Fibroblast of skin of right biceps (primary cell): ENCODE results near the gene TSNAX.
"Not testable (repeated sequence)": the region's sequence is repeated elsewhere in the genome, so short reads cannot be mapped to it uniquely, and the experiment has no call there.

ENCODE experiments used
- DNase-seq: peaks from one replicate; pipeline ENCODE4 v3.0.0-alpha.2; 2013

Gene TSNAX

DNA sequence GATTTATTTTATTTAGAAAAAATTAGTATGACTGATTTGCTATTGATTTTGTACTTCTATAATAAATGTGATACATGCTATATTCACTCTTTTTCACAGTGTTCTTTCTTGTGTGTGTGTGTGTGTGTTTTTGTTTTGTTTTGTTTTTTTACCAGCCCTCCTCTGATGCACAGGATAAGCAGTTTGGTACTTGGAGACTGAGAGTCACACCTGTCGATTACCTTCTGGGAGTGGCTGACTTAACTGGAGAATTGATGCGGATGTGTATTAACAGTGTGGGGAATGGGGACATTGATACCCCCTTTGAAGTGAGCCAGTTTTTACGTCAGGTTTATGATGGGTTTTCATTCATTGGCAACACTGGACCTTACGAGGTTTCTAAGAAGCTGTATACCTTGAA, 35.9 kb downstream of the TSNAX start:
- no peak for DNase-seq

DNA sequence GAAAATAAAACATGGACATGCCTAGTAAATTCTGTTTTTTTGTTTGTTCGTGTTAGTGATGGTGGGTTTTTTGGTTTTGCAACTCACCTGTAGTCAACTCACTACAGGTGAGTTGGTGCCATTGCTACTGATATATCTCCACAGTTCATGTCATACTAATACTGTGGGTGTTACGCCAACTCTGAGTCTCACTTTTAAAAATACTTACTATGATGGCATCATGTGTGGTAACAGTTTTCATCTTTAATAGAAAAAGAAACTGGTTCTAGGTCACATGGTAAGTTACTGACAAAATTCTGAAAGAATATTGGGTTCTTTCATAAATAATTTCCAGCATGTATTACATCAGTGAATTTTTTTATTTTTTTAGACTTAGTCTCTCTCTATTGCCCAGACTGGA, 38.0 kb downstream of the TSNAX start:
- DNase-seq: no peak

DNA sequence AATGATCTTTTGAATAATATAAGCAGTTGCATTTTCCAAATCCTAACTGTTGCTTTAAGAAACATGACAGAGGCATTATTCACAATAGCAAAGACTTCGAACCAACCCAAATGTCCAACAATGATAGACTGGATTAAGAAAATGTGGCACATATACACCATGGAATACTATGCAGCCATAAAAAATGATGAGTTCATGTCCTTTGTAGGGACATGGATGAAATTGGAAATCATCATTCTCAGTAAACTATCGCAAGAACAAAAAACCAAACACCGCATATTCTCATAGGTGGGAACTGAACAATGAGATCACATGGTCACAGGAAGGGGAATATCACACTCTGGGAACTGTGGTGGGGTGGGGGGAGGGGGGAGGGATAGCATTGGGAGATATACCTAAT, 41.8 kb downstream of the TSNAX start:
- DNase-seq: not testable (repeated sequence)

DNA sequence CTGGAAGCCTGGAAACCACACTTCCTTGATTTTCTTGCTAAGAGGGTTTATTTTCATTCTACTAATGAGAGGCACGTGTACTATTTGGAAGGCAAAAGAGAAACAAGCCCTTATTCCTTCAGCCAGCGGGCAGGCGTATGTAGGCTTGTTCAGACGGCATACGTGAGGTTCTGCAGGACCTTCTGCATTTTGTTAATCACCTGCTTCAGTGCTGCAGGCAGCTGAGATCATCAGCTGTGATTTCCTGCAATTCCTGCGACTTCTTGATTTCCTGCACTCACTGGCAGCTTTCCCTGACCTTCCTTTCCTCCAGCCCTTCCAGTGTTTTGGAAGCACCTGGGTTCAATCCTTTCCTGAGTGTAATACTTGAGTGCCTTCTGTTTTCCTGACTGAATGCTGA, 43.4 kb downstream of the TSNAX start:
- no peak for DNase-seq

DNA sequence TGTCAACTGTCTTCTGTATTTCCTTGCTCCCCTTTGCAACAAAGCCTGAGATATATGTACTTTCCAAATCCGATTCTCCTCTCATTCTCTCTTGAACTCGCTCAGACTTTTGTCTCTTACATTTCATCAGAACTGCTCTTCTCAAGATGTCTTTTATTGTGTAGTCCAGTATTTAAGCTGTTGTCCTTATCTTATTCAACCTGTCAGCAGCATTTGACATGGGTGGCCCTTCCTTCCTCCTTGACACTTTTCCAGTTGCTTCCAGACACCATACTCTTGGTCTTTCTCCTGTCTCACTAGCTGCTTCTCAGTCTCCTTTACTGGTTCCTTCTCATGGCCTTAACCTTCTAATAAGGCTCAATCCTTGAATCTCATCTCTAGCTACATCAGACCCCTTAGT, 47.0 kb downstream of the TSNAX start:
- no peak for DNase-seq

DNA sequence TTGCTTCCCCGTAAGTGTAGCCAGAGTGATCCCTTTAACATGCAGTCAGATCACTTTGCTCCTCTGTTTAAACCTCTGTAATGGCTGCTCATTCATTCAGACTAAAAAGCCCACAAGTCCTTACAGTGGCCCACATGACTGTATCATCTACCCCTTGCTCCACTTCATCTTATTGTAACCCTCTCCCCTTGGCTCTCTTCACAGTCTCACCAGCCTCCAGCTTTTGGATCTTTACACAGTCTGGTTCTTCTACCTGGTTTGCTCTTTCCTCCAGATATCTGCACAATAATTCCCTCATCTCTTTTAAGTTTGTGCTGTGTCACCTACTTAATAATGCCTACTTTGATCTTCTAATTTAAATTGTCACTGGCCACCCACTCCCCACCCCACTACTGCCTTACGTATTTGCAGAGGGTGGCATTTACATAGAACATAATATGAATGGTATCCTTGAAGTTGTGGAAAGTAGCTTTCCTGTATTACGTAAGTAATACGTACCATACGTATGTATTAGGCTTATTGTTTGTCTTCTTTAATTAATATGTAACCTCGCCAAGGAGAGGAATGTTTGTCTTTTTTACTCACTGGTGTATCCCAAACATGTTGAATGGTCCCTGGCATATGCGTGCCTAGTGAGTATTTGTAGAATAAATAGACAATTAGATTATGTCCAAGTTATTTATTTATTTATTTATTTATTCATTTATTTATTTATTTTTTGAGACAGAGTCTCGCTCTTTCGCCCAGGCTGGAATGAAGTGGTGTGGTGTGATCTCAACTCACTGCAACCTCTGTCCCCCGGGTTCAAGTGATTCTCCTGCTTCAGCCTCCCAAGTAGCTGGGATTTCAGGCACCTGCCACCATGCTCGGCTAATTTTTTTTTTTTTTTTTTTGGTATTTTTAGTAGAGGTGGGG, 48.6 kb downstream of the TSNAX start:
- no peak for DNase-seq

DNA sequence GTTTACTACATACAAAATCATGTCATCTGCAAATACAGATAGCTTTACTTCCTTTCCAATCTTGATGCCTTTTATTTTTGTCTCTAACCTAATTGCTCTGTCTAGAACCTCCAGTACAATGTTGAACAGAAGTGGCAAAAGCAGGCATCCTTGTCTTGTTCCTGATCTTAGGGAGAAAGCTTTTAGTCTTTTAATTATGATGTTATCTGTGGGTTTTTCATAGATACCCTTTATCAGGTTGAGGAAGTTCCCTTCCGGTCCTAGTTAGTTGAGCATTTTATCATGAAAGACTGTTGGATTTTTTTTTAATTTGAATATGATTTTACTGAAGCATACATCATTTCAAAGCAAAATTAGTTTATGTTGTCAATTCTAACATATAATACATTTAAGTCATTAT, 52.4 kb downstream of the TSNAX start:
- DNase-seq: no peak

DNA sequence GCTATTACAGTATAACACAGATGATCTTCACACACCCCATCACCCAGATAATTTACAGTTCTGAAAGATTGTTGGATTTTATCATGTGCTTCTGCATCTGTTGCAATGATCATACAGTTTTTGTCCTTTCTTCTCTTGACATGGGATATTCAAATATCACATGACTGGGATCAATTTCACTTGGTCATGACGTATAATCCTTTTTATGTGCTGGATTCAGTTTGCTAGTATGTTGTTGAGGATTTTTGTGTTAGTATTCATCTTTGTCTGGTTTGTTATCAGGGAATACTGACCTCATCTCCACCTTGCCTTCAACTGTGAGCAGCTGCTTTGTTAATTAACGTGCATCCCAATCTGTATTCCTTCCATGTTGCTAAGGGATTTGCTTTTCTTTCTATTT, 53.4 kb downstream of the TSNAX start:
- no peak for DNase-seq

DNA sequence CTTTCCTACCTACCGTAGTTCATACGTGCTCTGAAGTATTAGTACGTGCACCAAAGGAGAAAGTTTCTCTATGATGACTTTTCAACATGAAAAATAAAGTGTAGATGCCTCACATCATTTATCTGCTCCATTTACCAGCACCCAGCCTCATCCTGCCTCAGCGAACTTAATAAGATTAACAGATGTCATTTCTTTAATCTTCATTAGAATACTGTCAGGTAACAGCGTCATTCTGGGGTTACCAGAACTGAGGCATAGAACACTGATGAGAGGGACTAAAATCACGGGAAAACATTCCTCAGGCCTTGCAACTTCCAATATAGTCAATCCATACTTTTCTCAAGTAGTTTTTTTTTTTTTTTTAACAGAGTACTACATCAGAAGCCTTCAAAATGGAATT, 54.9 kb downstream of the TSNAX start:
- no peak for DNase-seq

DNA sequence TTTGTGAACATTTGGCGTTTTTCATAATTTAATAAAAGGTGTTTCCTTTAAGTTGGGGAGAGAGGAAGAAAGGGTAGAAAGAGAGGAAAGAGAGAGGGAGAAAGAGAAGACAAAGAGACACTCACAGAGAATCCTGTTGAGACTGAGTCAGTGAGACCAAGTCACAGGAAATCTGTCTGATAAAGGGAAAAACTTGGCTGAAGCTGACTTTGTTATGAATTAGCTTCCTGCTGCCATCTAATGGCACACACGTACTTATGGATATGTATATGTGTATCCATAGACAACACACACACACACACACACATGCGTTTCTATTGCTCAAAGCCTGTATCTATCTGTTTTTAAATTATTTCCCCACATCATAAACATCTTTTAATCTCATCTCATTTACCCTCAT, 55.6 kb downstream of the TSNAX start:
- DNase-seq: peak; percentile 77

DNA sequence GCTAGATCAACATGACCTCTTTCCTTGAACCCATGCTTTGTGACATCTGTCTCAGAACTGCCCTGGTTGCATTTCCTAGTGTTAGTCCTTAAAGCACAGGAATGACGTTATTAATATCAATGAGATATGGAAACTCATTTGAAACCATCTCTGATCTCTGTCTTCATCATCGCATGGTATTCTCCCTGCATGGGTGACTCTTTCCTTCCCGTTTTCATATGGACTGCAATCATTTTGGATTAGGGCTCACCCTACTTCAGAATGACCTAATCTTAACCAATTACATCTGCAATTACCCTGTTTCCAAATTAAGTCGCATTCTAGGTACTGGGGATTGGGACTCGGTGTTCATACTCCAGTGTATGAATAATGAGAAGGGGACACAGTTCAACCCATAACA, 56.5 kb downstream of the TSNAX start:
- no peak for DNase-seq

DNA sequence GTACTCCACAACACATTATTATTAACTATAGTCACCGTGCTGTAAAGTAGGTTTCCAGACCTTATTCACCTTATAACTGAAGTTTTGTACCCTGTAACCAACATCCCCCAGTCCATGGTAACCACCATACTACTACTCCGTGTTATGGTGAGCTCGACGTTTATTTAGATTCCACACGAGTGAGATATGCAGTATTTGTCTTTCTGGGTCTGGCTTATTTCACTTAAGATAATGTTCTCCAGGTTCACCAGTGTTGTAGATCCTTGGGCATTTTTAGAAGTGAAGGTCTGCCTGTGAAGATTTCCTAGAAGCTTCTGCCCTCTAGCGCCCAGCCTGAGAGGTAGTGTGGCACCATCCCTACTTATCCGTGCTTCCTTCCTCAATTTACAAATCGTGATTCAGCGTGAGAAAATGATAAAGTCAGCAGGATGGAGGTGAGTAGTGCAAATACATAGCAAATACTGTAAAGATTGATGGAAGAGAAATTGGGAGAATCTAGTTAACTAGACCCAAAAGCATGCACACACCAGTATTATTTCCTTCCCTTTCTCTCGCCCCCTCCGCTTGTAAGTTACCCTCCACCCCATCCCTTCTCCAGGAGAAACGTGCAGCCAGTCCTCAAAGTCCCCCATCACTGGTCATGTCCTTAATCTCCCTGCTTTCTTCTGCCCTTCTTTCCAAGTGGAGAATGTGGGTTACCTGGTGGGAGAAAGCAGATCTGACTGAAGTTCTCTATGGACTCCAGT, 62.2 kb downstream of the TSNAX start:
- DNase-seq: peak; percentile 73

DNA sequence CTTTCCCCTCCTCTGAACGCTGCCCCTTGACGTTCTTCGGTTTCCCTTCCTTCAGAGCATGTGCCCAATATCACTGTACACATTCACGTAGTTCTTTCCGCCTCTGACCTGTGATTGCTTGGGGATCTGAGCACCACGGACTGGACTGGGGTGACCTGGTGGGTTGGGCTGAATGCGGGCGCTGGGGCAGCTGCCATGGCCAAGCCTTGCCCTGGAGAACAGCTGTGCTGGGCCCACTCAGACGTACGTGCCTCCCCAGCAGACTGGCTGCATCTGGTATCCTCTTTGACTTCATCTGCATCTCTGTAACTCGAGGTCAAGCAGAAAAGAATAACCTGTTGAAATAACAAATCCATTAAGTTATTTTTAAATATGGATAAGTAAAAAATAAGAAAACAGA, 63.0 kb downstream of the TSNAX start:
- DNase-seq: no peak

DNA sequence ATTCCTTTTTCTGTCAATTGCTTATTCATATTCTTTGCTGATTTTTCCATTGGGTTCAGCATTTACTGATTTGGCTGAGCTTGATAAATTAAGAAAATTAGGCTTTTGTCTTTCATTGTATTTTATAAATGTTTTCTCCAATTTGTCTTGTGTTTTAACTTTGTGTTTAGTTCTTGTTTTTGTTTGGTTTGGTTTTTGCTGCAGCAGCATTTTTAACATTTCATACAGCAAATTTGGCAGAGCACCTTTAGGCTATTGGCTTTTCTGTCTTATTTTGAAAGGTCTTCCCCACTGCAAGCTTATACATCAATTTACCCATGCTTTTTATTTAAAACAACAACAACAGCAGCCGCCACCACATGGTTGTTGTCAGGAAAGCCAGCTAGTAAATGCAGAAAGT, 64.3 kb downstream of the TSNAX start:
- no peak for DNase-seq

DNA sequence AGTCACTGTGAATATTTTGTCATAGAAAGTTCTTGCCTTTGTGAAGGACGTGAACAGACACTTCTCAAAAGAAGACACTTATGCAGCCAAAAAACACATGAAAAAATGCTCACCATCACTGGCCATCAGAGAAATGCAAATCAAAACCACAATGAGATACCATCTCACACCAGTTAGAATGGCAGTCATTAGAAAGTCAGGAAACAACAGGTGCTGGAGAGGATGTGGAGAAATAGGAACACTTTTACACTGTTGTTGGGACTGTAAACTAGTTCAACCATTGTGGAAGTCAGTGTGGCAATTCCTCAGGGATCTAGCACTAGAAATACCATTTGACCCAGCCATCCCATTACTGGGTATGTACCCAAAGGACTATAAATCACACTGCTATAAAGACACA, 64.8 kb downstream of the TSNAX start:
- not testable (repeated sequence) for DNase-seq

DNA sequence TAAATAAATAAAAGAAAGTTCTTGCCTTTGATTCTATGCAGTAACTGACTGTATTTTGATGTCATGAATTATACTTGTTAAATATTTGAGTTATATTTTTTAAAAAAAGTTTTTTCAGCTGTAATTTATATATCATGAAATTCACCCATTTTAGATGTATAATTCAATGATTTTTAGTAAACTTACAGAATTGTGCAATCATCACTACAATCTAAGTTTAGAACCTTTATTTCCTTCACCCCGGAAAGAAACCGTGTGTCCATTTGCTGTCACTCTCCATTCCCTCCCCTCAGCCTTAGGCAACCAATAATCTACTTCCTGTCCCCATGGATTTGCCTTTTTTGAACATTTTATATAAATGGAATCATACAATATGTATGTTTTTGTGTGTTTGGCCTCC, 65.7 kb downstream of the TSNAX start:
- no peak for DNase-seq

DNA sequence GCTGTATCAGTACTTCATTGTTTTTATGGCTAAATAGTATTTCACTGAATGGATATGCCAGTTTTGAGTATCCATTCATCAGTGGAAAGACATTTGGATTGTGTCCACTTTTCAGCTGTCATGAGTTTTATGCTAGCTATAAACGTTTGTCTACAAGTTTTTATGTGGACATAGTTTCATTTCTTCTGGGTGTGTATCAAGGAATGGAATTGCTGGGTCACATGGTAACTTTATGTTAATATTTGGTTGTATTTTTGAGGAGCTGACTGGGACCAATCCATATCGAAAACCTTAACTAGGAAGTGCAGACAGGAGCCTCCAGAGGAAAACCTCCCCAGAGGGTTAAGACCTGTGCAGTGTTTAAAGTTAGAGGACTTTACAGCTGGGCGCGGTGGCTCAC, 66.3 kb downstream of the TSNAX start:
- DNase-seq: no peak

DNA sequence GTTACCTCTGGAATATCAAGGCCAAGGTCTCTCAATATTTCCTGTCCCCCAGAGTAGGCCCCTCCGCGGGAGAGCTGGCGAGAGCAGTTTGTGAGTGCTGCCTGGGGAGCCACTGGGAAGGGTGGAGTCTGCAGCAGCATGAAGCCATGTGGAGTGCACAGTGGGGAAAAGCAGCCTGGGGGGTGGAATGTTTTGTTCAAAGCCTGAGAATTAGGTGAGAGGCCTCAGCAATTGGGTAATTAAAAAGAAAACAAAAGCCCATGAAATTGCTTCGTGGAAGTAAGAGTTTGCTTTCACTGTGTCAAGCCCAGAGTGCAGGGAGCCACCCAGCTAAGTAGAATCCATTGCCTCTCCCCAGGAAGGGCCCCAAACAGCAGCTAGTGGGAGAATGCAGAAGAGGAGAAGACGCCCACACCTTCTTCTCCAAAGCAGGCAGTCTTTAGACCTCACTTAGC, 67.9 kb downstream of the TSNAX start:
- no peak for DNase-seq

DNA sequence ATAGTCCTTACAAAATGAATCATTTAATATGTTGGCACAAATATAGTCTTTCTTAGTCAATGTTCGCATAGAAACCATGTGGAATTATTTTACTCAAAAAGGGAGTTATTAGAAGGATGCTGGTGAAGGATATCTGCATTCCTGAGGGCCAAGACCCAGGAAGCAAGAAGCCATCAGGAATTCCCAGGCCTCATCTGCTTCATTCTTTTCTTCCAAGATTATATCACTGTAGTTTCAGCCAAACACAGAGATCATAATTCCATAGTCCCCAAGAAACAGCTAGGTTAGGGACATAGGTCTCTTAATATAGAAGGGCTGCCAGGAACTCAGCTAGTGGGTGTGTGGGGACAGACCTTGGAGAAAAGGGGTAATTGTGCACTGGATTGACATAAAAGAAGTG, 69.5 kb downstream of the TSNAX start:
- DNase-seq: no peak

DNA sequence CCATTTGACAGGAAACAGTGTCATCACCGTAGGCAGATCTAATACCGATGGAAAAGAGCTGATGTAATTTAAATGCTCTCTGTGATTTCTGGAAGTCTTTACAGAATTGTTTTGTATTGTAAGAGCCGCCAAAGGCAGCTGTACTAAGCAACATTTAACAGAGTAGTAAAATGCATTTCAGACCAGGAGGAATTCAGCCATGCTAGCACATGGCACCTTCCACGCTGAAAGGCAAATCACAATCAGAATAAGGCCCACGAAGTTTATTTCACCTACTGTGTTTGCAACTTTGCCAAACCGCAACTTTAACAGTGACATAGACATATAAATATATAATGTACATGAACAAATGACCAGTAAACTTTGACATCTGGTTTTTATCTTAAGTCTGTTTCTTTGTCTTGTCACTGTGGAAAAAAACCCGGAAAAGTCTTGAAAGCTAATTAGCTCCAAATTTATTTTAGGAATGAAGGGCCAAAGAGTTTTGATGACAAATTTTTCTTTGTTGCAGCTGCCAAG, 72.0 kb downstream of the TSNAX start:
- peak; percentile 65 for DNase-seq

DNA sequence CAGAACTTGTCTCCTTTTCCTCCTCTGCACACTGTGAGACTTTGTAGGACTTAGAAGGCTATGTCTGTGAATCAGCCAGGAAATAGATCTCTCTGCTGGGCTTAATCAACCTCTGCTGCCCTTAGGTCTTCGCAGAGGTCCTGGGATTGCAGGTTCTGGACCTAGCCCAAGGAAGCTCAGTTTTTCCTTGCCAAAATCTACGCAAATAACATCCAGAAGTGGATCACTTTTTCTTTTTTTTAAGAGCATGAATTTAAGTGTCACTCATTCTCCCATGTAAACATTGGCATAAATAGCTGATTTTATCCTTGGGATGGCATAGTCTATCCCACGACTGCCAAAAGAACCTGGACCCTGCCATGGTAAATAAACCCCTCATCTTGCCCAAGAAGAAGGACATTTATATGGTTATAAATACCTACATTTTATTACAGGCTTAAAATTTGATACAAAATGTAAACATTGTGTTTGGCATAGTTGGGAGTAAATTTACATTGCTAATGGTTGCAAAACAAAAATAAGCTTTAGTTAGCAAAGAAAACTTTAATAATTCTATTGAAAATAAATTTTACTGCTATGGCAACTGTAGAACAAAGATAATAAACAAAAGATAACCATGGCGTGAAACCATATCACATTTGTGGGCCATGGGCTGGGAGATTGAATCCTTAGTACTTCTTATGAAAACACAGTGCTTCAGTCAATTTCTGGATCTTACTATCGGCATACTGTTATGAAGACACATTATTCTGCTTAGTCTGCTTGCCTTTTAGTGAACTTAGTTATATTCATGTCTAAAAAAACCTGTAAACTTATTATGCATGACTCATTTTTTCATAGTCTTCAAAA, 73.6 kb downstream of the TSNAX start:
- DNase-seq: no peak

DNA sequence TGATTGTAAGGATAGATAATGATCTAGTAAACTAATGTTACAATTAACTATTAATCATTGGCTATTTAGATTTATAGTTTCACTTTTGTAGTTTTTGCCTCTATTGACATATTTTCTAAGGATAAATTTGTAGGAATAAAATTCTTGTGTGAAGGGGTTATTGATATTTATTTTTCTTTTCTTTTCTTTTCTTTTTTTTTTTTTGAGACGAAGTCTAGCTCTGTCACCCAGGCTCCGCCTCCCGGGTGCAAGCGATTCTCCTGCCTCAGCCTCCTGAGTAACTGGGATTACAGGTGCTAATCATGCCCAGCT, 74.2 kb downstream of the TSNAX start:
- no peak for DNase-seq

DNA sequence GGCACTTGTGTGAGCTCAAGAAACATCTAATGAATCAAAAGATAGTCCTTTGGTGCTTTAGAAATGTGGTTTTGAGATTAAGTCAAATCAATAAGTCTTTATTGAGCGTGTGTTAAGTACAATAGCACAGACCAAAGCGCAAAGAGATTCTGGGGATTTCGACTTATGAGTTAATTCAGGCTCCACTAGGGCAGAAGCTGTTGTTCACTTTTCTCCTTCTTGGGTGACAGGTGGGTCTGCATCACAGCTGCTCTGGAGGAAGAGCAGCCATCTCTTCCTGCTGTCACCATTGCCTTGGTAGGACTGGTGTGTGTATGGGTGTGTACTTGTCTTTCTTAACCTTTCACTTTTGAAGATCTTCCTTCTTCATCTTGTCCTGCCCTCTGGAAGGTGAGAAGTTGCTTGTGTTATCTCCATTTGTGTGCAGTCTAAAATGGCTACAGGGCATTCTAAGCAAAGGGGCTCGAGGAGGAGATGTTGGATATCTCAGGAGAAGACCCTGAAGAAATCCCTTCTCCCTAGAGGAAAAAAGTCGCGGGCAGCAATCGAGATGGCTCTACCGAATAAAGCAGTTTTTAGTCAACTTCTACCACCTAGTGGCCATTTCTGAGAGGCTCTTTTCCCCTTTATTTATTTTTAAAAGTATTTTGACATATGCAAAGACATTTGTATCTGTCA, 75.3 kb downstream of the TSNAX start:
- peak; percentile 53 for DNase-seq
